HL-60 (cell line): Measurements from ENCODE around the gene HOXA2.

Experiments
- DNase-seq, 2 experiments: peaks; one replicate each; pipeline ENCODE4 v3.0.0-alpha.2; 2010 to 2020; ENCODE audit warnings: low read depth in 1 of 2, low spot score in 1 of 2
- H3K27ac ChIP-seq: fragments of 250-450 bp; sonication (Bioruptor Pico); replicated peaks from 2 replicates; pipeline ENCODE4 v1.5.1; 2020; ENCODE audit warnings: mild to moderate bottlenecking, moderate library complexity
- H3K27me3 ChIP-seq: fragments of 250-450 bp; sonication (Bioruptor Pico); 2 replicates; pipeline ENCODE4 v1.5.1; 2021; ENCODE audit warnings: mild to moderate bottlenecking, moderate library complexity; ENCODE audit not compliant: insufficient read depth, poor library complexity, severe bottlenecking
- H3K4me3 ChIP-seq: replicated peaks from 2 replicates; pipeline ENCODE4 v1.5.1; 2011; ENCODE audit warnings: mild to moderate bottlenecking, control low read depth, low read length; ENCODE audit not compliant: insufficient read depth
- CTCF ChIP-seq: IDR thresholded peaks from one replicate; pipeline ENCODE4 v1.5.1; 2011; ENCODE audit warnings: low read length, control low read depth, inconsistent platforms; ENCODE audit not compliant: insufficient read depth
- GABPA ChIP-seq: IDR thresholded peaks from 2 replicates; pipeline ENCODE4 v1.6.1; 2012; ENCODE audit warnings: low read depth
- POLR2AphosphoS5 ChIP-seq: IDR thresholded peaks from 2 replicates; pipeline ENCODE4 v1.6.1; 2012; ENCODE audit warnings: low read depth
- SPI1 ChIP-seq: IDR thresholded peaks from 2 replicates; pipeline ENCODE4 v1.6.1; 2012; ENCODE audit warnings: low read depth, mild to moderate bottlenecking, borderline replicate concordance
- TF ChIP-seq, protein P1 (sequence below): IDR thresholded peaks from 2 replicates; pipeline ENCODE4 v1.6.1; 2012; ENCODE audit warnings: low read depth; ENCODE audit not compliant: insufficient replicate concordance

Gene HOXA2

DNA sequence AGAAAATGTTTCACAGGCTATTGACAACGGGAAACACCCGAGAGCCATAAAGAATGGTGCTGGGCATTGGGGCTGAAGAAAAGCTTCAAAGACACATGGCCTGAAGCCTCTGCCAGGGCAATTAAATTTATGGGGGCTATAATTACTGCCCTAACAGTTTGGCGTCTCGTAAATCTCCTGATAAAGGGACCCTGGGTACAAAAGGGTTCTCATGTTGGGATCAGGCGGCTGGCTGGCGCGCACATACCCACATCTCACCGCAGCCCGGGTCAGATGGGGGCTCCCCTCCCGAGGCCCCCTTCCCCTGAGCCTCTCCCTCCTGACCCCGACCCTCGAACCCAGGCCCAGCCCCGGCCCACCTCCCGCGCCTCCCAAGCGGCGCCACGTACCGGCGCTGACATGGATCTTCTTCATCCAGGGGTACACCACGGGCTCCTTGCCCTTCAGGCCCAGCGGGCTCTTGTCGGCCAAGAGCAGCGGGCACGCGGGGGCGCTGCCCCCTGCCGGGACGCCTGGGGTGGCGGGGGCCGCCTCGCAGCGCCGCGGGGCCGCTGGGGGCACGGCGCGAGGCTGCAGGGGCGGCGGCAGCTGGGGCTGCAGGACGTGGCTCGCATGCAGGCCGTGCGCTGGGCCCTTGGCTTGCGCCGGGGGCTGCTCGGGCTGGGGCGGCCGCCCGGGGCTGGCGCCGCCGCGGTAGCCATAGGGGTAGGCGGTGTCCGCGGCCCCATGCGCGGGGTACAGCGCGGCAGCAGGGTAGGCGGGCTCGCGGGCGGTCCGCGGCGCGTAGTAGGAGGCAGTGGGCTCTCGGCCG, 27.5 kb upstream of the HOXA2 start:
- H3K27me3 ChIP-seq: peaks cover 4% of the 10 kb centered on the region
- peak overlapping the region; percentile 50 for H3K4me3 ChIP-seq
- TF ChIP-seq, protein P1, sequence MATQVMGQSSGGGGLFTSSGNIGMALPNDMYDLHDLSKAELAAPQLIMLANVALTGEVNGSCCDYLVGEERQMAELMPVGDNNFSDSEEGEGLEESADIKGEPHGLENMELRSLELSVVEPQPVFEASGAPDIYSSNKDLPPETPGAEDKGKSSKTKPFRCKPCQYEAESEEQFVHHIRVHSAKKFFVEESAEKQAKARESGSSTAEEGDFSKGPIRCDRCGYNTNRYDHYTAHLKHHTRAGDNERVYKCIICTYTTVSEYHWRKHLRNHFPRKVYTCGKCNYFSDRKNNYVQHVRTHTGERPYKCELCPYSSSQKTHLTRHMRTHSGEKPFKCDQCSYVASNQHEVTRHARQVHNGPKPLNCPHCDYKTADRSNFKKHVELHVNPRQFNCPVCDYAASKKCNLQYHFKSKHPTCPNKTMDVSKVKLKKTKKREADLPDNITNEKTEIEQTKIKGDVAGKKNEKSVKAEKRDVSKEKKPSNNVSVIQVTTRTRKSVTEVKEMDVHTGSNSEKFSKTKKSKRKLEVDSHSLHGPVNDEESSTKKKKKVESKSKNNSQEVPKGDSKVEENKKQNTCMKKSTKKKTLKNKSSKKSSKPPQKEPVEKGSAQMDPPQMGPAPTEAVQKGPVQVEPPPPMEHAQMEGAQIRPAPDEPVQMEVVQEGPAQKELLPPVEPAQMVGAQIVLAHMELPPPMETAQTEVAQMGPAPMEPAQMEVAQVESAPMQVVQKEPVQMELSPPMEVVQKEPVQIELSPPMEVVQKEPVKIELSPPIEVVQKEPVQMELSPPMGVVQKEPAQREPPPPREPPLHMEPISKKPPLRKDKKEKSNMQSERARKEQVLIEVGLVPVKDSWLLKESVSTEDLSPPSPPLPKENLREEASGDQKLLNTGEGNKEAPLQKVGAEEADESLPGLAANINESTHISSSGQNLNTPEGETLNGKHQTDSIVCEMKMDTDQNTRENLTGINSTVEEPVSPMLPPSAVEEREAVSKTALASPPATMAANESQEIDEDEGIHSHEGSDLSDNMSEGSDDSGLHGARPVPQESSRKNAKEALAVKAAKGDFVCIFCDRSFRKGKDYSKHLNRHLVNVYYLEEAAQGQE: no peak
- TF ChIP-seq SPI1: no peak
- no peak for TF ChIP-seq POLR2AphosphoS5
- TF ChIP-seq CTCF: no peak
- TF ChIP-seq GABPA: no peak
- no peak overlapping the region for H3K27ac ChIP-seq
- DNase-seq: no peak

DNA sequence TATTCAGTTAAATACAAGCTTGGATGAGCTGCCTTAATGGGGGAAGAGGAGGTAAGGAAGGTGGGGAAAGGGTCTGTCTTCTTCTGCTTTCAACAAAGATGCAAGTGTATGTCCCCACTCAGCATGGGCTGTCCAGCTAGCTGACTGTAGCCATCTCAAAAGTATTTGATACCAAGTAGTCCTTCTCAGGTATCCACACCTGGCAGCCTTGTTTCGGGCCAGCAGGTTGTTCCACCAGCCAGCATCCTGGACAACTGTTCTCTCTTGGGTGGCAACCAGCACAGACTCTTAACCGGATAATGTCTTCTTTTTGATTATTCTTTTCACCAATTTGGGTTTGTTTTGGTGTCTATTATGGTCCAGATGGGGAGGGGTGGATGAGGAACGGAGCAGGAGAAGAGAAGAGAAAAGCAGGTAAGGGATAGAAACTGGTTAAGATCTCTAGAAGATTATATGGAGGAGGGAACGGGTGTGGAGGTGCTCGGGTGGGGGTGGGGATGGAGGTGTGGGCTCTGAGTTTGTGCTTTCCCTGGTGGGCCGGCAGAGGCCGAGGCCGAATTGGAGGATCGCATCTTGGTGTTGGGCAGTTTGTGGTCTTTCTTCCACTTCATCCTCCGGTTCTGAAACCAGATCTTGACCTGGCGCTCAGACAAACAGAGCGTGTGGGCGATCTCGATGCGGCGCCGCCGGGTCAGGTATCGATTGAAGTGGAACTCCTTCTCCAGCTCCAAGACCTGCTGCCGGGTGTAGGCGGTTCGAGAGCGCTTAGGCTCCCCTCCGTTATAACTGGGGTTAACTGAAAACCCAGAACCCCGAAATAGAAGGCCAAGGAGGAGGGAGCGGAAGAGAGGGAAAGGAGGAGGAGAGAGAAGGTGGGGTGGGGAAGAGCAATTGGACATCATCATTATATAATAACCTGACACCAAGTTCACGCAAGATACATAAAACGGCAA, 26.6 kb upstream of the HOXA2 start:
- no peak for TF ChIP-seq POLR2AphosphoS5
- Histone ChIP-seq H3K27ac (no peak overlapping the region), H3K27me3 (peaks cover 4% of the 10 kb centered on the region), H3K4me3 (no peak overlapping the region)
- DNase-seq: no peak

- H3K4me3 ChIP-seq: no peak overlapping the region
- H3K27ac ChIP-seq: no peak overlapping the region
- H3K27me3 ChIP-seq: peaks cover 4% of the 10 kb centered on the region
- no peak for DNase-seq
- TF ChIP-seq GABPA (no peak), CTCF (no peak), POLR2AphosphoS5 (no peak), SPI1 (no peak)
- TF ChIP-seq, protein P1: no peak
Observed at GRCh38 chr7:27128034-27128433, 25.6 kb upstream of the HOXA2 start.

DNA sequence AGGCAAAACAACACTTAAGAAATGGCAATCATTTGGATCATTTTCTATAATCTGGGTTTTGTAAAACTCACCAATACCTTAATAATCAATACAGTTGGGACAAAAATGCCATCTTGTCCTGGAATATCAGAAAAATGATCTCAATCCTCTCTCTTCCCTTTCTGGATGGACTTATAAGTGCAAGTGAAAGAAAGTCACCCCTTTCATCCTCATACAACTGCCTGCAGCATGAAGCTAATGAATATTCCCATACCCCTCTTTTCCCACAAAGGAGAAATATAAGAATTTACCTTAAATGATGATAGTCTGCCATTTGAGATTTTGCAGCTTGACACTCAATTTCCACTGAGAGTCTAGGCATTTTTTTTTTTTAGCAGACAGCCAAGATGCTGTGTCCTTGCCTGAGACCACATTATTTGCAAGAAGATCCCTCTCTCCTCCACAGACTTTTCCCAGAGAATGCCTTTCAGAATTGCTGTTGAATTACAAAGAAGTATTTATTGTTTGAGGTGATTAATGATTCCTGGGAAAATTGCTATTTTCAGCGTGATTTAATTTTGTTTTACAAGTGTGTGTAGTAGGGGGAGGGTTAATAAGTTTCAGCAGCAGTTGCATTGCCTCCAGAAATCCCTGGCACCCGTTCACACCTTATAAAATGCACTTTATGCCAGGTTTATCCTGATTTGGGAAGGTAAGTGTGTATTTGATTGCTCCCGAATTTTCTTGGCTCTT, 24.3 kb upstream of the HOXA2 start:
- TF ChIP-seq SPI1 (no peak), CTCF (no peak), GABPA (no peak), POLR2AphosphoS5 (no peak)
- TF ChIP-seq, protein P1: no peak
- DNase-seq: no peak
- Histone ChIP-seq H3K4me3 (no peak overlapping the region), H3K27me3 (peaks cover 4% of the 10 kb centered on the region), H3K27ac (no peak overlapping the region)
